IMR-90 (cell line): ENCODE results near the gene MMP26. TPM values are rescaled to one million over a fixed set of nuclear protein-coding genes. Genes with fewer than 3 reads are reported as not detected.

Experiments
- ATAC-seq: fragments of 200-7000 bp; cut with Tn5 transposase; 2 replicates; pipeline ENCODE4 v1.9.1; 2020; ENCODE audit warnings: low read depth, mild to moderate bottlenecking, moderate library complexity
- BruUV-seq: library from RNA; stranded (reverse); fragments of 400-500 nt; replicated peaks from 2 replicates; lab custom pipeline; 2021; lab: Mats Ljungman, UMichigan
- CTCF ChIA-PET: fragments of 300-600 bp; formaldehyde crosslinking; extraction: SDS; loops from one replicate; lab custom pipeline; 2021; ENCODE audit warnings: antibody characterized with exemption; lab: Yijun Ruan, JAX
- POLR2A ChIA-PET: fragments of 300-600 bp; sonication (Branson Sonifier 250); formaldehyde crosslinking; loops from one replicate; lab custom pipeline; 2022; ENCODE audit warnings: antibody characterized with exemption; ENCODE audit not compliant: unreplicated experiment; lab: Charles Lee
- DNase-seq: peaks from one replicate; pipeline ENCODE4 v3.0.0; 2013
- H2AFZ ChIP-seq: replicated peaks from 2 replicates; pipeline ENCODE3; 2013; ENCODE audit warnings: low read length, mild to moderate bottlenecking; ENCODE audit not compliant: poor library complexity
- H2AK5ac ChIP-seq: 2 replicates; pipeline ENCODE4 v1.6.1; 2013; ENCODE audit warnings: low read depth, low read length, inconsistent platforms
- H2AK9ac ChIP-seq: replicated peaks from 2 replicates; pipeline ENCODE3; 2013; ENCODE audit warnings: mild to moderate bottlenecking, low read depth, low read length, moderate library complexity; ENCODE audit not compliant: poor library complexity
- H2BK120ac ChIP-seq: 2 replicates; pipeline ENCODE4 v1.6.1; 2013; ENCODE audit warnings: low read depth, low read length, inconsistent platforms
- H2BK15ac ChIP-seq: 3 replicates; pipeline ENCODE4 v1.6.1; 2013; ENCODE audit warnings: low read depth, low read length, inconsistent platforms
- H2BK20ac ChIP-seq: 2 replicates; pipeline ENCODE4 v1.6.1; 2013; ENCODE audit warnings: low read depth, mild to moderate bottlenecking, inconsistent platforms, low read length, moderate library complexity
- H2BK5ac ChIP-seq: 2 replicates; pipeline ENCODE4 v1.6.1; 2013; ENCODE audit warnings: mild to moderate bottlenecking, low read depth, low read length, inconsistent platforms; ENCODE audit not compliant: poor library complexity, severe bottlenecking
- H3K14ac ChIP-seq: replicated peaks from 2 replicates; pipeline ENCODE4 v1.6.1; 2013; ENCODE audit warnings: low read depth, low read length, inconsistent platforms
- H3K18ac ChIP-seq: 2 replicates; pipeline ENCODE4 v1.6.1; 2013; ENCODE audit warnings: low read depth, low read length, control low read depth
- H3K23ac ChIP-seq: 2 replicates; pipeline ENCODE4 v1.6.1; 2013; ENCODE audit warnings: low read depth, low read length, inconsistent platforms
- H3K27ac ChIP-seq: 2 replicates; pipeline ENCODE4 v1.5.1; 2013; ENCODE audit warnings: mild to moderate bottlenecking, control low read depth, low read length; ENCODE audit not compliant: insufficient read depth
- H3K27me3 ChIP-seq: 2 replicates; pipeline ENCODE4 v1.6.1; 2013; ENCODE audit warnings: low read length; ENCODE audit not compliant: control insufficient read depth, insufficient read depth
- H3K36me3 ChIP-seq: 2 replicates; pipeline ENCODE4 v1.6.1; 2013; ENCODE audit warnings: low read length, mixed read lengths; ENCODE audit not compliant: control insufficient read depth, insufficient read depth
- H3K4ac ChIP-seq: 2 replicates; pipeline ENCODE4 v1.6.1; 2013; ENCODE audit warnings: low read depth, low read length, inconsistent platforms
- H3K4me1 ChIP-seq: 2 replicates; pipeline ENCODE4 v1.6.1; 2013; ENCODE audit warnings: low read length, mixed read lengths; ENCODE audit not compliant: control insufficient read depth, insufficient read depth
- H3K4me2 ChIP-seq: 2 replicates; pipeline ENCODE4 v1.6.1; 2013; ENCODE audit warnings: low read depth, mild to moderate bottlenecking, control low read depth, low read length, moderate library complexity
- H3K4me3 ChIP-seq: 2 replicates; pipeline ENCODE4 v1.5.1; 2013; ENCODE audit warnings: low read depth, mild to moderate bottlenecking, control low read depth, low read length, moderate library complexity; ENCODE audit not compliant: insufficient read depth
- H3K56ac ChIP-seq: 2 replicates; pipeline ENCODE4 v1.6.1; 2013; ENCODE audit warnings: low read length, inconsistent platforms; ENCODE audit not compliant: insufficient read depth; ENCODE audit errors: extremely low read depth
- H3K79me1 ChIP-seq, 2 experiments: 2 replicates each; pipeline ENCODE4 v1.6.1; 2013; ENCODE audit warnings: low read length in 2 of 2, inconsistent platforms in 1 of 2, low read depth in 1 of 2
- H3K9ac ChIP-seq: 2 replicates; pipeline ENCODE4 v1.6.1; 2013; ENCODE audit warnings: low read depth, low read length, control low read depth
- H3K9me1 ChIP-seq: 2 replicates; pipeline ENCODE4 v1.6.1; 2013; ENCODE audit warnings: low read length, inconsistent platforms; ENCODE audit not compliant: insufficient read depth
- H3K9me3 ChIP-seq: 2 replicates; pipeline ENCODE4 v1.6.1; 2013; ENCODE audit warnings: low read length; ENCODE audit not compliant: control insufficient read depth, insufficient read depth
- H4K20me1 ChIP-seq: 2 replicates; pipeline ENCODE4 v1.6.1; 2013; ENCODE audit warnings: low read length, inconsistent platforms; ENCODE audit not compliant: insufficient read depth
- H4K5ac ChIP-seq: 2 replicates; pipeline ENCODE4 v1.6.1; 2013; ENCODE audit warnings: mild to moderate bottlenecking, low read depth, low read length, control low read depth
- H4K8ac ChIP-seq, 2 experiments: 2 replicates each; pipeline ENCODE4 v1.6.1; 2013; ENCODE audit warnings: low read depth in 2 of 2, low read length in 2 of 2, control low read depth in 1 of 2, inconsistent platforms in 1 of 2
- H4K91ac ChIP-seq: 2 replicates; pipeline ENCODE4 v1.6.1; 2013; ENCODE audit warnings: low read depth, low read length, inconsistent platforms; ENCODE audit not compliant: insufficient read depth
- BHLHE40 ChIP-seq: fragments of 150-350 bp; IDR thresholded peaks from 2 replicates; pipeline ENCODE4 v1.6.1; 2016; ENCODE audit warnings: mild to moderate bottlenecking, low read depth, low read length
- CEBPB ChIP-seq: IDR thresholded peaks from 2 replicates; pipeline ENCODE4 v1.6.1; 2012; ENCODE audit warnings: low read depth, low read length, improper control_type of control experiment
- CHD1 ChIP-seq: IDR thresholded peaks from 2 replicates; pipeline ENCODE4 v1.6.1; 2012; ENCODE audit warnings: low read depth, low read length, improper control_type of control experiment
- FOS ChIP-seq: fragments of 150-350 bp; IDR thresholded peaks from 2 replicates; pipeline ENCODE4 v1.6.1; 2016; ENCODE audit warnings: low read depth, low read length
- MAFK ChIP-seq: IDR thresholded peaks from 2 replicates; pipeline ENCODE4 v1.6.1; 2012; ENCODE audit warnings: low read depth, low read length, improper control_type of control experiment
- MAZ ChIP-seq: IDR thresholded peaks from 2 replicates; pipeline ENCODE4 v1.6.1; 2012; ENCODE audit warnings: low read depth, mild to moderate bottlenecking, low read length, improper control_type of control experiment, moderate library complexity, borderline replicate concordance
- MXI1 ChIP-seq: IDR thresholded peaks from 2 replicates; pipeline ENCODE4 v1.6.1; 2012; ENCODE audit warnings: low read depth, mild to moderate bottlenecking, low read length, moderate library complexity, borderline replicate concordance
- NFE2L2 ChIP-seq: fragments of 150-350 bp; IDR thresholded peaks from 2 replicates; pipeline ENCODE4 v1.6.1; 2016; ENCODE audit warnings: low read depth, mild to moderate bottlenecking, low read length
- POLR2A ChIP-seq: IDR thresholded peaks from 2 replicates; pipeline ENCODE4 v1.6.1; 2012; ENCODE audit warnings: mild to moderate bottlenecking, low read depth, low read length
- RAD21 ChIP-seq: IDR thresholded peaks from 2 replicates; pipeline ENCODE4 v1.6.1; 2012; ENCODE audit warnings: low read length, improper control_type of control experiment
- RCOR1 ChIP-seq: IDR thresholded peaks from 2 replicates; pipeline ENCODE4 v1.6.1; 2012; ENCODE audit warnings: mild to moderate bottlenecking, low read length, improper control_type of control experiment; ENCODE audit not compliant: insufficient replicate concordance
- RFX5 ChIP-seq: IDR thresholded peaks from 2 replicates; pipeline ENCODE4 v1.8.0; 2012; ENCODE audit warnings: low read depth, mild to moderate bottlenecking, low read length, moderate library complexity
- SMC3 ChIP-seq: fragments of 150-350 bp; IDR thresholded peaks from 2 replicates; pipeline ENCODE4 v1.6.1; 2016; ENCODE audit warnings: low read depth, mild to moderate bottlenecking, antibody characterized with exemption, low read length, moderate library complexity
- WGBS, 2 experiments: methylation state at CpG; one replicate each; pipeline versions ENCODE4 v1.1.5 to v1.1.7; 2013; ENCODE audit warnings: missing lambda C conversion rate in 2 of 2; ENCODE audit not compliant: insufficient read length in 1 of 2; ENCODE audit errors: extremely low coverage in 2 of 2; 5-methylcytosine and 5-hydroxymethylcytosine counted together
- dilution Hi-C: fragments of 300-500 bp; cut with HindIII; formaldehyde crosslinking; loops from one replicate; pipeline ENCODE4 v1.14.3; 2018; ENCODE audit warnings: low sequenced_read_pairs; ENCODE audit not compliant: unreplicated experiment
- in situ Hi-C: fragments of 300-500 bp; cut with MboI; formaldehyde crosslinking; loops from 3 replicates; pipeline ENCODE4 v1.14.3; 2019; ENCODE audit warnings: low sequenced_read_pairs, inconsistent platforms, mixed read lengths
- intact Hi-C: fragments of 100-400 bp; cut with micrococcal nuclease; formaldehyde crosslinking; loops from 2 replicates; pipeline ENCODE4 v1.10.0; 2022
- polyA plus RNA-seq, 3 experiments: library from polyadenylated mRNA; depleted of rRNA; stranded (reverse); fragments of >200 nt; gene quantifications; 2 replicates each; pipeline ENCODE4 v1.2.3, GENCODE V29; 2012; ENCODE audit warnings: low replicate concordance in 1 of 3
- total RNA-seq: library from RNA; depleted of rRNA; stranded (reverse); fragments of >200 nt; gene quantifications from 2 replicates; pipeline ENCODE4 v1.2.3, GENCODE V29; 2012
- TF ChIP-seq, protein P1 (sequence below): conservative IDR thresholded peaks from 2 replicates; pipeline ENCODE4 v1.5.1; 2012; ENCODE audit warnings: mild to moderate bottlenecking, low read depth, low read length, improper control_type of control experiment
- TF ChIP-seq, protein P2 (sequence below): fragments of 150-350 bp; IDR thresholded peaks from 2 replicates; pipeline ENCODE4 v1.6.1; 2016; ENCODE audit warnings: low read depth, mild to moderate bottlenecking, low read length, moderate library complexity, borderline replicate concordance

Gene MMP26
- total and polyA plus RNA-seq, 2 of the 4 experiments (the other 2 are of a cell fraction), result not detected

DNA sequence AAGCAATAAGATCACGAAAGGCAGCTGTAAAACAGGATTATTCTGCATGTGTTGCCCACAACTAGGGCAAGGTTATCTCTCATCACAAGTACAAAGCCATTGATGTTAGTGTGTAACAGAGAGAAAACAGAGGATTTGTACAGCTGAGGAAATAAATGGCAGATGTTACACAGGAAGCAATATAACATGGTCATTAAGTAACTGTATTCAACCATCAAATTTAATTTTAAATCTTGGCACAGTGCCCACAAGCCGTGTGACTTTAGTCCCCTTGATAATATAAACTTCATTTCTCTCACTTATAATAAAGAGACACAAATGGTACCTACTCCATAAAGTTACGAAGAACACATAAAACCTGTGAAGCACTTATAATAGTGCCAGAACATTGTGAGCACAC, 24.2 kb upstream of the MMP26 start:
- in situ Hi-C loops (no loop called here), intact Hi-C loops (no loop called here), dilution Hi-C loops (no loop called here)
- H3K27me3 ChIP-seq, result no peaks in the 10 kb centered on the region
- H3K56ac ChIP-seq, result no peak overlapping the region
- no peak overlapping the region for H2BK5ac ChIP-seq
- H3K4me3 ChIP-seq, result no peak overlapping the region
- ATAC-seq, result no peak
- H3K4ac ChIP-seq, result no peak overlapping the region
- POLR2A ChIA-PET, result no interaction called here
- H4K20me1 ChIP-seq, result no peaks in the 10 kb centered on the region
- no peak overlapping the region for H3K4me2 ChIP-seq
- H3K4me1 ChIP-seq, result peaks cover 9% of the 10 kb centered on the region
- CTCF ChIA-PET, result interaction anchor here (0.8 kb wide), 1 partner anchor 10 kb away, joined by 3 read pairs; no protein-coding TSS in a partner anchor
- no peak overlapping the region for H2AK5ac ChIP-seq
- H3K9me3 ChIP-seq, result no peaks in the 10 kb centered on the region
- no peak overlapping the region for H2BK120ac ChIP-seq
- H2AFZ ChIP-seq, result no peak overlapping the region
- no peaks in the 10 kb centered on the region for H3K36me3 ChIP-seq
- H3K9ac ChIP-seq, result no peak overlapping the region
- H3K9me1 ChIP-seq, result peaks cover 7% of the 10 kb centered on the region; the same call in 1 of the 2 replicates
- H4K5ac ChIP-seq, result no peak overlapping the region
- H3K79me1 ChIP-seq, result no peaks in the 10 kb centered on the region
- no TSS peak for BruUV-seq
- H2AK9ac ChIP-seq, result no peak overlapping the region
- H4K8ac ChIP-seq, result no peak overlapping the region
- H3K18ac ChIP-seq, result no peak overlapping the region
- DNase-seq, result no peak
- no peak overlapping the region for H4K91ac ChIP-seq
- H3K14ac ChIP-seq, result no peak overlapping the region
- no peak for TF ChIP-seq RCOR1
- no peak for TF ChIP-seq MXI1
- TF ChIP-seq NFE2L2, result no peak
- TF ChIP-seq BHLHE40, result no peak
- TF ChIP-seq FOS, result no peak
- no peak for TF ChIP-seq CEBPB
- TF ChIP-seq SMC3, result no peak
- TF ChIP-seq RAD21, result no peak
- TF ChIP-seq, protein P1, sequence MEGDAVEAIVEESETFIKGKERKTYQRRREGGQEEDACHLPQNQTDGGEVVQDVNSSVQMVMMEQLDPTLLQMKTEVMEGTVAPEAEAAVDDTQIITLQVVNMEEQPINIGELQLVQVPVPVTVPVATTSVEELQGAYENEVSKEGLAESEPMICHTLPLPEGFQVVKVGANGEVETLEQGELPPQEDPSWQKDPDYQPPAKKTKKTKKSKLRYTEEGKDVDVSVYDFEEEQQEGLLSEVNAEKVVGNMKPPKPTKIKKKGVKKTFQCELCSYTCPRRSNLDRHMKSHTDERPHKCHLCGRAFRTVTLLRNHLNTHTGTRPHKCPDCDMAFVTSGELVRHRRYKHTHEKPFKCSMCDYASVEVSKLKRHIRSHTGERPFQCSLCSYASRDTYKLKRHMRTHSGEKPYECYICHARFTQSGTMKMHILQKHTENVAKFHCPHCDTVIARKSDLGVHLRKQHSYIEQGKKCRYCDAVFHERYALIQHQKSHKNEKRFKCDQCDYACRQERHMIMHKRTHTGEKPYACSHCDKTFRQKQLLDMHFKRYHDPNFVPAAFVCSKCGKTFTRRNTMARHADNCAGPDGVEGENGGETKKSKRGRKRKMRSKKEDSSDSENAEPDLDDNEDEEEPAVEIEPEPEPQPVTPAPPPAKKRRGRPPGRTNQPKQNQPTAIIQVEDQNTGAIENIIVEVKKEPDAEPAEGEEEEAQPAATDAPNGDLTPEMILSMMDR, result no peak
- TF ChIP-seq, protein P2, sequence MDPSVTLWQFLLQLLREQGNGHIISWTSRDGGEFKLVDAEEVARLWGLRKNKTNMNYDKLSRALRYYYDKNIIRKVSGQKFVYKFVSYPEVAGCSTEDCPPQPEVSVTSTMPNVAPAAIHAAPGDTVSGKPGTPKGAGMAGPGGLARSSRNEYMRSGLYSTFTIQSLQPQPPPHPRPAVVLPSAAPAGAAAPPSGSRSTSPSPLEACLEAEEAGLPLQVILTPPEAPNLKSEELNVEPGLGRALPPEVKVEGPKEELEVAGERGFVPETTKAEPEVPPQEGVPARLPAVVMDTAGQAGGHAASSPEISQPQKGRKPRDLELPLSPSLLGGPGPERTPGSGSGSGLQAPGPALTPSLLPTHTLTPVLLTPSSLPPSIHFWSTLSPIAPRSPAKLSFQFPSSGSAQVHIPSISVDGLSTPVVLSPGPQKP, result no peak
- TF ChIP-seq RFX5, result no peak
- no peak for TF ChIP-seq POLR2A
- no peak for TF ChIP-seq CHD1
- TF ChIP-seq MAFK, result no peak
- no peak for TF ChIP-seq MAZ
- H3K27ac ChIP-seq, result no peak overlapping the region
- no peak overlapping the region for H2BK15ac ChIP-seq
- no CpG with 5 or more reads among the region's 3 CpGs for WGBS, 2 experiments
- H2BK20ac ChIP-seq, result no peak overlapping the region
- H3K23ac ChIP-seq, result no peak overlapping the region
